HL-60 (cell line): ENCODE measurements around the gene CBLB.

Experiments used
- CTCF ChIP-seq: IDR thresholded peaks from one replicate; pipeline ENCODE4 v1.5.1; 2011; ENCODE audit warnings: low read length, control low read depth, inconsistent platforms; ENCODE audit not compliant: insufficient read depth
- GABPA ChIP-seq: IDR thresholded peaks from 2 replicates; pipeline ENCODE4 v1.6.1; 2012; ENCODE audit warnings: low read depth
- POLR2AphosphoS5 ChIP-seq: IDR thresholded peaks from 2 replicates; pipeline ENCODE4 v1.6.1; 2012; ENCODE audit warnings: low read depth
- REST ChIP-seq: IDR thresholded peaks from 2 replicates; pipeline ENCODE4 v1.6.1; 2012; ENCODE audit warnings: low read depth; ENCODE audit not compliant: insufficient replicate concordance
- SPI1 ChIP-seq: IDR thresholded peaks from 2 replicates; pipeline ENCODE4 v1.6.1; 2012; ENCODE audit warnings: low read depth, mild to moderate bottlenecking, borderline replicate concordance

GRCh38 chr3:105865867-105866350 lies 2.9 kb downstream of the CBLB start:
- no peak for TF ChIP-seq CTCF
- TF ChIP-seq POLR2AphosphoS5: no peak
- no peak for TF ChIP-seq GABPA
- no peak for TF ChIP-seq REST
- no peak for TF ChIP-seq SPI1
